AG09319 (cell line): ENCODE data around the gene IGLL5.
"Not testable (repeated sequence)": the region's sequence is repeated elsewhere in the genome, so short reads cannot be mapped to it uniquely, and the experiment has no call there.

ENCODE experiments used
- DNase-seq: peaks from one replicate; pipeline ENCODE4 v3.0.0-alpha.2; 2010; ENCODE audit warnings: low read depth; ENCODE audit errors: extremely low read depth
- TF ChIP-seq, protein P1 (sequence below): IDR thresholded peaks from 2 replicates; pipeline ENCODE4 v1.5.1; 2011; ENCODE audit warnings: low read depth, mild to moderate bottlenecking, inconsistent platforms, low read length, moderate library complexity

The IGLL5 gene

DNA sequence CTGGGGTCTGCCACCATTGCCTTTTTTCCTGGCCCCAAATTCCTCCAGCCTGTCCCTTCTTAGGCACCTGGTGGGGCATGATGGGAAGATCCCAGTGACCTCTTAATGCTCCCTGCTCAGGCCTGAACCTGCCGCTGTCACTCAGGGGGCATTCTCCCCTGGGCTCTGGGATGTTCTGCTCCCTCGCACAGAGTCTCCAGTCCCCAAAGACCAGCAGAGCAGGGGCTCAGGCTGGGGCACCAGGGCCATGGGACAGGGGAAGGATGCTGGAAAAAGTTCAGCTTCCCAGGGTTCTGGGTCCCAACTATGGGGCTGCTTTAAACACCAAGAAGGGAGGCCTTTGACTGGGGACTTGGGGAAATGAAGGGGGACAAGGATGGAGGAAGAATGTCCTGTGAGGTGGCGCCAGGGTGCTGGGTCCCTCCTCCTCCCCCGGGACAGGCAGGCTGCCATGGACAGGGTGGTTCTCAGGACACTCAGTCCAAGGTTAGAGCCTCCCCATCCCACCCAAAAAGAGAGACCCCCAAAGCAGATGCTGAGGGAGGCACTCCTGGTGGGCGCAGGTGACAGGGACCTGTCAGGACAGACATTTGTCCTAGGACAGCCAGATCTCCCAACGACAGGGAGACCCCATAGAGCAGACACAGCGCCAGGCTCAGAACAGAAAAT, 30.8 kb downstream of the IGLL5 start:
- no peak for DNase-seq
- TF ChIP-seq, protein P1, sequence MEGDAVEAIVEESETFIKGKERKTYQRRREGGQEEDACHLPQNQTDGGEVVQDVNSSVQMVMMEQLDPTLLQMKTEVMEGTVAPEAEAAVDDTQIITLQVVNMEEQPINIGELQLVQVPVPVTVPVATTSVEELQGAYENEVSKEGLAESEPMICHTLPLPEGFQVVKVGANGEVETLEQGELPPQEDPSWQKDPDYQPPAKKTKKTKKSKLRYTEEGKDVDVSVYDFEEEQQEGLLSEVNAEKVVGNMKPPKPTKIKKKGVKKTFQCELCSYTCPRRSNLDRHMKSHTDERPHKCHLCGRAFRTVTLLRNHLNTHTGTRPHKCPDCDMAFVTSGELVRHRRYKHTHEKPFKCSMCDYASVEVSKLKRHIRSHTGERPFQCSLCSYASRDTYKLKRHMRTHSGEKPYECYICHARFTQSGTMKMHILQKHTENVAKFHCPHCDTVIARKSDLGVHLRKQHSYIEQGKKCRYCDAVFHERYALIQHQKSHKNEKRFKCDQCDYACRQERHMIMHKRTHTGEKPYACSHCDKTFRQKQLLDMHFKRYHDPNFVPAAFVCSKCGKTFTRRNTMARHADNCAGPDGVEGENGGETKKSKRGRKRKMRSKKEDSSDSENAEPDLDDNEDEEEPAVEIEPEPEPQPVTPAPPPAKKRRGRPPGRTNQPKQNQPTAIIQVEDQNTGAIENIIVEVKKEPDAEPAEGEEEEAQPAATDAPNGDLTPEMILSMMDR: no peak

DNA sequence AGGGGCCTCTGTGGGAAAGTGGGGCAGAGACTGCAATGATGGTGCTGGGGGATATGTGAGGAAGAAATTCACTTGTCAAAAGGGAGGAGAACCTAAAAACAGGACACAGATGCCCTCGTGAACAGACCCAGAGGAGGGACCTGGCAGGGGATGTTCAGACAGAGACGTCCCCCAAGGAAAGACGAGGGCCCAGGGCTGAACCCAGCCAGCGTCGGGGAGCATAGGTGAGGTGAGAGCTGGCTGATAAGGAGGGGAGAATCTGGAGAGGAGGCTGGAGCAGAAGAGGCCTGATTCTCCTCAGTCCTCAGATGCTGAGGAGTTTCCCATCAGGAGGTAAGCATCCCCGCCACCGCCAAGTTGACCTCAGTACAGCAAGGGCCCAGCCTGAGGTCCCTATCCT, 31.4 kb downstream of the IGLL5 start:
- TF ChIP-seq, protein P1: no peak
- DNase-seq: no peak

DNA sequence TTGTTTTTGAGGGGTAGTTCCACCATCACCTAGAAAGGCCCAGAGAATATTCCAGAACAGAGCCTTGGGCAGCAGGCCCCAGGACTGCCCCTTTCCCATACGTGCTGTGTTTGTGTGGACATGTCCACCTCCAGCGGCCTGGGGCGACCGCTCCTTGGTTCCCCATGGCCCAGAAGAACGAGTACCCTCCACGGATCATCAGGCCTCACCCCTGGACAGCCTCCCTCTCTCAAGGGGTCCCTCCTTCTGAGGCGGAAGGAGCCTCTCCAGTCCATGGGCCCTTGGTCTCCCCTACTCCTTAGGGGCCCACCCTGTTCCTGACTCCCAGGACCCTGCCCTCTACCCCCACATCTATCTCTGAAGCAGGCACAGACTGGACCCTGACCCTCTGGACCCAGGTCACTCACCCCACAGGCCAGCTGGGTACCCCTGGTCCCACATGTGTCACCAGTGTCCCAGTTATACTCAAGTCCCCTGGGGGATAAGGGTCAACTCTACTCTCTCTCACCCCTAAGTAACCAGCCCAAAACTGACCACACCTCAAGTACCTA, 32.6 kb downstream of the IGLL5 start:
- DNase-seq: no peak
- TF ChIP-seq, protein P1: no peak

DNA sequence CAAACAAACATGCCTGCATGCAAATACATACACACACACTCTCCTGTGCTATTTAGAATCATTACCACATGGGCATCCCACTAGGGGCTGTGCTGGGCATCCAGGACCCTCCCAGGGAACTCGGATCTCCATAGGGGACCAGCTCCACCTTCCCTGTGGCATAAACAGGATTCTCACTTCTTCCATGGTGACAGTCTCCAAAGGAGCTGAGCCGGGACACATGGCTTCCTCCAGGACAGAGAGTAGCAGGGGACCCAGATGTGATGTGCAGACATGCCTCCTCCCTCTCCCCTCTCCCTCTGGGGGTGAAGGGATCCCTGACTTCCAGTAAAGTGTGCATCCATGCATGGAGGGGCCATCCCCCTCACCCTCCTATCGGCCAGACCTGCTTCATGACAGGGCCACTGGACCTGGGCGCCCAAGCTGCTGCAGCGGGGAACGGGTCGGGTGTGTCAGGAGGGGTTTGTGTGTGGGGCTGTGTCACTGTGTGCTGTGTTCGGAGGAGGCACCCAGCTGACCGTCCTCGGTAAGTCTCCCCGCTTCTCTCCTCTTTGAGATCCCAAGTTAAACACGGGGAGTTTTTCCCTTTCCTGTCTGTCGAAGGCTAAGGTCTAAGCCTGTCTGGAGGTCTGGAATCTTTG, 33.4 kb downstream of the IGLL5 start:
- TF ChIP-seq, protein P1: no peak
- no peak for DNase-seq

DNA sequence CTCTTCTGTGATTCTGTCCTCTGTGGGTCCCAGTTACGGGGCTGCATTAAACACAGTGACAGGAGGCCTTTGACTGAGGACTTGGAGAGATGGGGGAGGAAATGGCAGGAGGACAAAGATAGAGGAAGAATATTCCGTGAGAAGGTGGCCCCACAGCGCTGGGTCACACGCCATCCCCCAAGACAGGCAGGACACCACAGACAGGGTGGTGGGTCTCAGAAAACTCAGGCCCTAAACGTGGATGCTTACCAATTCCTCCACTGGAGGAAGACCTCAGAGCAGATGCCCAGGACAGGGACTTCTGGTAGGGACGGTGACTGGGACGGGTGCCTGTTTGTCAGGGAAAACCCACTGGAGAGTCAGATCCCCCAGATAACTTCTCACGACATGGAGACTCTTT, 34.0 kb downstream of the IGLL5 start:
- TF ChIP-seq, protein P1: no peak
- no peak for DNase-seq

DNA sequence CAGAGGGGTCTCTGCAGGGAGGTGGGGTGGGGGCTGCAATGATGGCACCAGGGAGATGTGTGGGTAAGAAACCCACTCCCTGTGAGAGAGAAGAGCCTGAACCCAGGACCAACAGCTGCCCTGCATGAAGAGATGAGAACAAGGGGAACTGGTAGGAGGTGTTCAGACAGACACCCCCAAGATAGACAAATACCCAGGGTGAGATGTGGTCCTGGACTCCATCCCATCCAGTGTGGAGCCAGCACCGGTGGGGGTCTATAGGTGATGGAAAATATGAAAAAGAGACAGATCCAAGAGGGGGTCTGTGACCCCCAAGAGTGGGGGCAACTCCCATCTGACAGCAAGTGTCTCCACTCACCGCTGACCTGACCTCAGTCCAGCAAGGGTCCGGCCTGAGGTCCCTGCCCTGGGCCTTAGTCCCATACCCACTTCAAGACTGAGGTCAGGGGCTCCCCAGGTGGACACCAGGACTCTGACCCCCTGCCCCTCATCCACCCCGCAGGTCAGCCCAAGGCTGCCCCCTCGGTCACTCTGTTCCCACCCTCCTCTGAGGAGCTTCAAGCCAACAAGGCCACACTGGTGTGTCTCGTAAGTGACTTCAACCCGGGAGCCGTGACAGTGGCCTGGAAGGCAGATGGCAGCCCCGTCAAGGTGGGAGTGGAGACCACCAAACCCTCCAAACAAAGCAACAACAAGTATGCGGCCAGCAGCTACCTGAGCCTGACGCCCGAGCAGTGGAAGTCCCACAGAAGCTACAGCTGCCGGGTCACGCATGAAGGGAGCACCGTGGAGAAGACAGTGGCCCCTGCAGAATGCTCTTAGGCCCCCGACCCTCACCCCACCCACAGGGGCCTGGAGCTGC, 34.7 kb downstream of the IGLL5 start:
- DNase-seq: not testable (repeated sequence)

DNA sequence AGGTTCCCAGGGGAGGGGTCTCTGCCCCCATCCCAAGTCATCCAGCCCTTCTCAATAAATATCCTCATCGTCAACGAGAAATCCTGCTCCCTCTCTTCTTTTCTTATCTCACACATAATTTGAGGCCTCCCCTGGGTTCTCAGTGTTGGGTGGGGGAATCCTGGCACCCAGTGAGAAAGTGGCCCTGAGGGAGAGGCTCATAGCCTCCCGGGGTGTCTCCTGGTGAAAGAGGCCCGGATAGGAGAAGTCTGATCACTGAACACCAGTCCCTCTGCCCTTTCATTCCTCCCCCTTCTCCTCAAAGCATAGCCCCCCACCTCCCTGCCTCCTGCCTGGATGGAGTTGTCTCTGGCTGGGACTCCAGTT, 35.3 kb downstream of the IGLL5 start:
- TF ChIP-seq, protein P1: no peak
- DNase-seq: no peak
